Heart left ventricle (tissue), 16 donors: ENCODE measurements around the gene RPS10. TPM values are rescaled to one million over a fixed set of nuclear protein-coding genes. Genes with fewer than 3 reads are reported as not detected.

Source experiments
- ATAC-seq, 4 donors: fragments of 200-7000 bp; cut with Tn5 transposase; one replicate each; pipeline ENCODE4 v1.9.1; 2020 to 2022; ENCODE audit warnings: moderate library complexity in 4 of 4, mild to moderate bottlenecking in 3 of 4, moderate number of reproducible peaks in 1 of 4
- DNase-seq, 5 donors: peaks; one replicate each; pipeline ENCODE4 v3.0.0-alpha.2; 2020
- H3K27ac ChIP-seq, 12 donors: fragments of 200-600 bp; sonication (generic) in 4 of 12; one replicate each; pipeline versions ENCODE4 v1.5.0 to v1.8.0; 2016 to 2022; ENCODE audit warnings: mild to moderate bottlenecking in 2 of 12
- H3K27me3 ChIP-seq, 9 donors: fragments of 200-600 bp; sonication (generic) in 2 of 9; one replicate each; pipeline versions ENCODE4 v1.5.1 to v1.8.0; 2016 to 2022; ENCODE audit warnings: mild to moderate bottlenecking in 3 of 9
- H3K36me3 ChIP-seq, 9 donors: fragments of 200-600 bp; sonication (generic) in 2 of 9; one replicate each; pipeline versions ENCODE4 v1.5.0 to v1.8.0; 2018 to 2022; ENCODE audit warnings: mild to moderate bottlenecking in 2 of 9
- H3K4me1 ChIP-seq, 12 donors: fragments of 200-600 bp; sonication (generic) in 4 of 12; one replicate each; pipeline versions ENCODE4 v1.5.0 to v1.8.0; 2016 to 2022; ENCODE audit warnings: mild to moderate bottlenecking in 3 of 12
- H3K4me3 ChIP-seq, 12 donors: fragments of 200-600 bp; sonication (generic) in 4 of 12; one replicate each; pipeline versions ENCODE4 v1.5.0 to v1.8.0; 2017 to 2022; ENCODE audit warnings: mild to moderate bottlenecking in 9 of 12, moderate library complexity in 4 of 12
- H3K9me3 ChIP-seq, 12 donors: fragments of 200-600 bp; sonication (generic) in 4 of 12; one replicate each; pipeline versions ENCODE4 v1.5.0 to v1.8.0; 2016 to 2022; ENCODE audit warnings: mild to moderate bottlenecking in 1 of 12
- CTCF ChIP-seq, 12 donors: fragments of 200-600 bp; sonication (generic) in 4 of 12; IDR thresholded peaks; one replicate each; pipeline versions ENCODE4 v1.5.0 to v1.8.0; 2018 to 2022; ENCODE audit warnings: antibody characterized with exemption in 12 of 12, mild to moderate bottlenecking in 5 of 12
- POLR2A ChIP-seq, 2 donors: fragments of 450-650 bp; IDR thresholded peaks; one replicate each; pipeline ENCODE4 v1.6.1; 2017; ENCODE audit warnings: antibody characterized with exemption in 2 of 2, mild to moderate bottlenecking in 2 of 2, moderate library complexity in 2 of 2
- WGBS, 4 donors: extraction: QIAGEN DNeasy Blood & Tissue Kit in 2 of 4; methylation state at CpG; one replicate each; pipeline versions ENCODE4 v1.1.5 to v1.1.7; 2013 to 2018; 5-methylcytosine and 5-hydroxymethylcytosine counted together
- intact Hi-C, 10 donors: fragments of 100-400 bp; cut with DNase I; formaldehyde crosslinking; loops; one replicate each; pipeline versions ENCODE4 v1.11.1 to v1.14.2; 2022
- polyA plus RNA-seq, 2 donors: library from polyadenylated mRNA; stranded (reverse); fragments of 200-250 nt; gene quantifications; one replicate each; pipeline ENCODE4 v1.2.3, GENCODE V29; 2013
- total RNA-seq, 9 donors: library from RNA; depleted of rRNA in 2 of 9; stranded (reverse); fragments of >200 nt in 2 of 9; fragmentation: NEBNext Ultra II Directional in 3 of 9; extraction: Animal tissue kit (Norgen Biotek cat#: 25700) in 3 of 9; gene quantifications; one replicate each; pipeline versions ENCODE4 v1.1.0 to v1.2.4, GENCODE V29; 2016 to 2023
- donor health status: ischemic (EF 13 %, LVEDD 7.1; RV severe dilation, severe dysfunction).
- donor health status: healthy with polysubstance abuse.
- donor health status: DM: no; HTN: yes; CAD: no.
- donor health status: DM: no; HTN: no; CAD: no.
- donor health status: ischemic (EF 25% LVEDD 6.9; RV normal size, moderate dysfunction).
- donor health status: ischemic (EF 25% LVEDD 5.7; RV mildly dilated, moderate dysfunction).
- donor health status: healthy.
- donor health status: DM: yes; HTN: yes; CAD: no.
- donor health status: ischemic (EF 35%, LVEDD 5.7; RV mildly dilated, moderate dysfunction).
- donor health status: nonischemic (EF 11% LVEDD 7.7; RV severe dilation, severe dysfunction).
- donor health status: DM: yes; HTN: yes; CAD: no.
- donor health status: PGD.
- donor health status: ischemic (EF 29% LVEDD 5.4; RV normal size, mild dysfunction).
- donor health status: nonischemic (EF 23%, LVEDD 6.1; RV moderate dilation, normal function).

The RPS10 gene
- total and polyA plus RNA-seq, 11 donors: 504 to 2,277 (median 805) TPM

- ATAC-seq: no peak
- 58 to 86% (median 70%) methylated on average over 1 of the region's 1 CpG for WGBS, 4 donors
- H3K36me3 ChIP-seq: no peaks in the 10 kb centered on the region
- H3K27me3 ChIP-seq: no peaks in the 10 kb centered on the region
- H3K27ac ChIP-seq: no peak overlapping the region
- DNase-seq: no peak
- H3K4me3 ChIP-seq: no peak overlapping the region
- intact Hi-C loops: no loop called here
- no peaks in the 10 kb centered on the region for H3K9me3 ChIP-seq
- no peak for TF ChIP-seq CTCF (IDR thresholded peaks at IDR 0.05)
- TF ChIP-seq POLR2A (IDR thresholded peaks at IDR 0.05): no peak
- no peaks in the 10 kb centered on the region for H3K4me1 ChIP-seq
Observed at GRCh38 chr6:34437644-34437970, 11.7 kb upstream of the RPS10 start.

GRCh38 chr6:34436803-34437643 is 11.2 kb upstream of the RPS10 start:
- H3K36me3 ChIP-seq: no peaks in the 10 kb centered on the region
- DNase-seq: no peak
- no peak overlapping the region for H3K4me3 ChIP-seq
- H3K27me3 ChIP-seq: no peaks in the 10 kb centered on the region
- no peak overlapping the region for H3K27ac ChIP-seq
- intact Hi-C loops: no loop called here
- TF ChIP-seq POLR2A (IDR thresholded peaks at IDR 0.05) (no peak), CTCF (IDR thresholded peaks at IDR 0.05) (no peak)
- WGBS, 4 donors: 90 to 96% (median 93%) methylated on average over 11 to 38 of the region's 38 CpGs
- no peaks in the 10 kb centered on the region for H3K4me1 ChIP-seq
- ATAC-seq: no peak
- H3K9me3 ChIP-seq: no peaks in the 10 kb centered on the region

GRCh38 chr6:34435916-34436315 is 10.0 kb upstream of the RPS10 start:
- H3K27me3 ChIP-seq: no peaks in the 10 kb centered on the region
- no peak overlapping the region for H3K4me3 ChIP-seq
- 65 to 70% (median 67%) methylated on average over 5 of the region's 5 CpGs for WGBS, 4 donors
- DNase-seq (no peak), ATAC-seq (no peak)
- no peak overlapping the region for H3K27ac ChIP-seq
- intact Hi-C loops: no loop called here
- TF ChIP-seq CTCF (IDR thresholded peaks at IDR 0.05) (no peak), POLR2A (IDR thresholded peaks at IDR 0.05) (no peak)
- no peaks in the 10 kb centered on the region for H3K4me1 ChIP-seq
- H3K36me3 ChIP-seq: no peaks in the 10 kb centered on the region
- H3K9me3 ChIP-seq: no peaks in the 10 kb centered on the region

- 5 to 8% (median 5%) methylated on average over 10 of the region's 10 CpGs for WGBS, 4 donors
- ATAC-seq: peak in 1 of 4 donors; percentile 1
- no peak for DNase-seq
- peaks cover 0 to 51% (median 47%) of the 10 kb centered on the region in 9 donors for H3K36me3 ChIP-seq
- intact Hi-C loops: no loop called here
- peak overlapping the region; percentile 61 to 93 (median 86) for H3K4me3 ChIP-seq
- peaks cover 0 to 30% (median 11%) of the 10 kb centered on the region in 12 donors for H3K4me1 ChIP-seq
- TF ChIP-seq POLR2A (IDR thresholded peaks at IDR 0.05): no peak
- TF ChIP-seq CTCF (IDR thresholded peaks at IDR 0.05): no peak
- no peaks in the 10 kb centered on the region for H3K27me3 ChIP-seq
- H3K27ac ChIP-seq: peak overlapping the region in 11 of 12 donors; percentile 63 to 88 (median 86)
- H3K9me3 ChIP-seq: no peaks in the 10 kb centered on the region
Observed at GRCh38 chr6:34425132-34425497, 754 bp downstream of the RPS10 start.
